ENCODE measurements around the gene SCEL.

The SCEL gene

GRCh38 chr13:77535448-77535847 is at the start of gene SCEL:
Gene SCEL (plus strand): TSS chr13:77535706. CDS start chr13:77555876, 20,170 bp downstream.
- no peak within 1 kb of the TSS for H3K4me3 ChIP-seq (ENCODE audit: low read depth, low read length)
- no peak within 1 kb of the TSS for H3K27ac ChIP-seq (ENCODE audit: low read depth, low read length)
- H3K4me1 ChIP-seq (ENCODE audit: control insufficient read depth, insufficient read depth, low read length) = no peaks in the 10 kb centered on the region
- no peaks in the 10 kb centered on the region for H3K27me3 ChIP-seq (ENCODE audit: control insufficient read depth, insufficient read depth, low read length)
- H3K9ac ChIP-seq (ENCODE audit: low read depth, low read length) = no peak within 1 kb of the TSS
- H3K9me3 ChIP-seq (ENCODE audit: control insufficient read depth, insufficient read depth, low read length) = no peaks in the 10 kb centered on the region
- H3K36me3 ChIP-seq (ENCODE audit: control insufficient read depth, insufficient read depth, low read length) = no peaks in the 10 kb centered on the region

- Histone ChIP-seq H3K4me3 (ENCODE audit: low read depth, low read length) (no peak overlapping the region), H3K9me3 (ENCODE audit: control insufficient read depth, insufficient read depth, low read length) (no peaks in the 10 kb centered on the region), H3K4me1 (ENCODE audit: control insufficient read depth, insufficient read depth, low read length) (no peaks in the 10 kb centered on the region)
Measured at GRCh38 chr13:77489566-77490337, 45.8 kb upstream of the SCEL start.

GRCh38 chr13:77492982-77493381 is 42.5 kb upstream of the SCEL start:
- no peak overlapping the region for H3K4me3 ChIP-seq (ENCODE audit: low read depth, low read length)

More at GRCh38 chr13:77489566-77490337, 45.8 kb upstream of the SCEL start:
- no peak overlapping the region for H3K9ac ChIP-seq (ENCODE audit: low read depth, low read length)
- H3K27me3 ChIP-seq (ENCODE audit: control insufficient read depth, insufficient read depth, low read length) = no peaks in the 10 kb centered on the region
- no peaks in the 10 kb centered on the region for H3K36me3 ChIP-seq (ENCODE audit: control insufficient read depth, insufficient read depth, low read length)
- no peak overlapping the region for H3K27ac ChIP-seq (ENCODE audit: low read depth, low read length)

GRCh38 chr13:77494226-77494625 is 41.3 kb upstream of the SCEL start:
- Histone ChIP-seq H3K4me3 (ENCODE audit: low read depth, low read length) (no peak overlapping the region), H3K9me3 (ENCODE audit: control insufficient read depth, insufficient read depth, low read length) (no peaks in the 10 kb centered on the region), H3K27ac (ENCODE audit: low read depth, low read length) (no peak overlapping the region), H3K4me1 (ENCODE audit: control insufficient read depth, insufficient read depth, low read length) (no peaks in the 10 kb centered on the region), H3K36me3 (ENCODE audit: control insufficient read depth, insufficient read depth, low read length) (no peaks in the 10 kb centered on the region), H3K9ac (ENCODE audit: low read depth, low read length) (no peak overlapping the region), H3K27me3 (ENCODE audit: control insufficient read depth, insufficient read depth, low read length) (no peaks in the 10 kb centered on the region)

More at GRCh38 chr13:77492982-77493381, 42.5 kb upstream of the SCEL start:
- H3K9me3 ChIP-seq (ENCODE audit: control insufficient read depth, insufficient read depth, low read length) = no peaks in the 10 kb centered on the region
- H3K27me3 ChIP-seq (ENCODE audit: control insufficient read depth, insufficient read depth, low read length) = no peaks in the 10 kb centered on the region
- H3K9ac ChIP-seq (ENCODE audit: low read depth, low read length) = no peak overlapping the region
- H3K4me1 ChIP-seq (ENCODE audit: control insufficient read depth, insufficient read depth, low read length) = no peaks in the 10 kb centered on the region
- H3K27ac ChIP-seq (ENCODE audit: low read depth, low read length) = no peak overlapping the region
- no peaks in the 10 kb centered on the region for H3K36me3 ChIP-seq (ENCODE audit: control insufficient read depth, insufficient read depth, low read length)

GRCh38 chr13:77497350-77497749 is 38.2 kb upstream of the SCEL start:
- H3K4me1 ChIP-seq (ENCODE audit: control insufficient read depth, insufficient read depth, low read length) = no peaks in the 10 kb centered on the region
- no peak overlapping the region for H3K27ac ChIP-seq (ENCODE audit: low read depth, low read length)
- no peaks in the 10 kb centered on the region for H3K9me3 ChIP-seq (ENCODE audit: control insufficient read depth, insufficient read depth, low read length)
- no peaks in the 10 kb centered on the region for H3K36me3 ChIP-seq (ENCODE audit: control insufficient read depth, insufficient read depth, low read length)
- no peaks in the 10 kb centered on the region for H3K27me3 ChIP-seq (ENCODE audit: control insufficient read depth, insufficient read depth, low read length)
- H3K9ac ChIP-seq (ENCODE audit: low read depth, low read length) = no peak overlapping the region
- H3K4me3 ChIP-seq (ENCODE audit: low read depth, low read length) = no peak overlapping the region

- H3K4me3 ChIP-seq (ENCODE audit: low read depth, low read length) = no peak overlapping the region
- H3K4me1 ChIP-seq (ENCODE audit: control insufficient read depth, insufficient read depth, low read length) = no peaks in the 10 kb centered on the region
- no peaks in the 10 kb centered on the region for H3K36me3 ChIP-seq (ENCODE audit: control insufficient read depth, insufficient read depth, low read length)
- H3K9me3 ChIP-seq (ENCODE audit: control insufficient read depth, insufficient read depth, low read length) = no peaks in the 10 kb centered on the region
- H3K27me3 ChIP-seq (ENCODE audit: control insufficient read depth, insufficient read depth, low read length) = no peaks in the 10 kb centered on the region
- no peak overlapping the region for H3K9ac ChIP-seq (ENCODE audit: low read depth, low read length)
- no peak overlapping the region for H3K27ac ChIP-seq (ENCODE audit: low read depth, low read length)
Measured at GRCh38 chr13:77497835-77498234, 37.7 kb upstream of the SCEL start.

GRCh38 chr13:77502104-77502720 is 33.3 kb upstream of the SCEL start:
- no peaks in the 10 kb centered on the region for H3K36me3 ChIP-seq (ENCODE audit: control insufficient read depth, insufficient read depth, low read length)
- H3K27ac ChIP-seq (ENCODE audit: low read depth, low read length) = no peak overlapping the region
- H3K4me1 ChIP-seq (ENCODE audit: control insufficient read depth, insufficient read depth, low read length) = no peaks in the 10 kb centered on the region
- H3K4me3 ChIP-seq (ENCODE audit: low read depth, low read length) = no peak overlapping the region
- no peaks in the 10 kb centered on the region for H3K9me3 ChIP-seq (ENCODE audit: control insufficient read depth, insufficient read depth, low read length)
- H3K27me3 ChIP-seq (ENCODE audit: control insufficient read depth, insufficient read depth, low read length) = no peaks in the 10 kb centered on the region
- no peak overlapping the region for H3K9ac ChIP-seq (ENCODE audit: low read depth, low read length)

GRCh38 chr13:77503398-77503797 is 32.1 kb upstream of the SCEL start:
- no peak overlapping the region for H3K27ac ChIP-seq (ENCODE audit: low read depth, low read length)
- H3K4me3 ChIP-seq (ENCODE audit: low read depth, low read length) = no peak overlapping the region
- H3K4me1 ChIP-seq (ENCODE audit: control insufficient read depth, insufficient read depth, low read length) = no peaks in the 10 kb centered on the region
- H3K9ac ChIP-seq (ENCODE audit: low read depth, low read length) = no peak overlapping the region
- H3K9me3 ChIP-seq (ENCODE audit: control insufficient read depth, insufficient read depth, low read length) = no peaks in the 10 kb centered on the region
- H3K27me3 ChIP-seq (ENCODE audit: control insufficient read depth, insufficient read depth, low read length) = no peaks in the 10 kb centered on the region
- no peaks in the 10 kb centered on the region for H3K36me3 ChIP-seq (ENCODE audit: control insufficient read depth, insufficient read depth, low read length)

GRCh38 chr13:77506874-77507273 is 28.6 kb upstream of the SCEL start:
- H3K9ac ChIP-seq (ENCODE audit: low read depth, low read length) = no peak overlapping the region
- no peaks in the 10 kb centered on the region for H3K27me3 ChIP-seq (ENCODE audit: control insufficient read depth, insufficient read depth, low read length)
- no peaks in the 10 kb centered on the region for H3K9me3 ChIP-seq (ENCODE audit: control insufficient read depth, insufficient read depth, low read length)
- no peak overlapping the region for H3K4me3 ChIP-seq (ENCODE audit: low read depth, low read length)
- H3K36me3 ChIP-seq (ENCODE audit: control insufficient read depth, insufficient read depth, low read length) = no peaks in the 10 kb centered on the region
- H3K27ac ChIP-seq (ENCODE audit: low read depth, low read length) = no peak overlapping the region
- no peaks in the 10 kb centered on the region for H3K4me1 ChIP-seq (ENCODE audit: control insufficient read depth, insufficient read depth, low read length)

- H3K4me1 ChIP-seq (ENCODE audit: control insufficient read depth, insufficient read depth, low read length) = no peaks in the 10 kb centered on the region
- H3K4me3 ChIP-seq (ENCODE audit: low read depth, low read length) = no peak overlapping the region
- no peak overlapping the region for H3K9ac ChIP-seq (ENCODE audit: low read depth, low read length)
- H3K9me3 ChIP-seq (ENCODE audit: control insufficient read depth, insufficient read depth, low read length) = no peaks in the 10 kb centered on the region
- no peaks in the 10 kb centered on the region for H3K27me3 ChIP-seq (ENCODE audit: control insufficient read depth, insufficient read depth, low read length)
- no peaks in the 10 kb centered on the region for H3K36me3 ChIP-seq (ENCODE audit: control insufficient read depth, insufficient read depth, low read length)
- no peak overlapping the region for H3K27ac ChIP-seq (ENCODE audit: low read depth, low read length)
Measured at GRCh38 chr13:77507931-77508776, 27.4 kb upstream of the SCEL start.
